DMS114 treated with DMSO at 0.1 percent for 48 hours (cell line): ENCODE results near the gene MUC13.

ENCODE experiments used
- DNase-seq: peaks from one replicate; lab custom pipeline; 2025; ENCODE audit not compliant: unreplicated experiment; lab: John Stamatoyannopoulos, UW

Gene MUC13

GRCh38 chr3:124951511-124952281 lies 17.1 kb upstream of the MUC13 start:
- no peak for DNase-seq

- no peak for DNase-seq
Observed at GRCh38 chr3:124950026-124950425, 15.5 kb upstream of the MUC13 start.

- no peak for DNase-seq
Observed at GRCh38 chr3:124942613-124943012, 8.1 kb upstream of the MUC13 start.

GRCh38 chr3:124941771-124942170 lies 7.2 kb upstream of the MUC13 start:
- no peak for DNase-seq

GRCh38 chr3:124939661-124940060 lies 5.1 kb upstream of the MUC13 start:
- no peak for DNase-seq

GRCh38 chr3:124938896-124939295 lies 4.3 kb upstream of the MUC13 start:
- DNase-seq: no peak

GRCh38 chr3:124937049-124937448 lies 2.5 kb upstream of the MUC13 start:
- DNase-seq: no peak

GRCh38 chr3:124935794-124936542 lies 1.4 kb upstream of the MUC13 start:
- DNase-seq: no peak

GRCh38 chr3:124935264-124935663 lies 713 bp upstream of the MUC13 start:
- no peak for DNase-seq

- peak; percentile 44 for DNase-seq
Observed at GRCh38 chr3:124928333-124929202, 6.0 kb downstream of the MUC13 start.

- DNase-seq: no peak
Observed at GRCh38 chr3:124927574-124928045, 6.9 kb downstream of the MUC13 start.

- DNase-seq: no peak
Observed at GRCh38 chr3:124926426-124927101, 8.0 kb downstream of the MUC13 start.

- DNase-seq: no peak
Observed at GRCh38 chr3:124924741-124925140, 9.8 kb downstream of the MUC13 start.

- DNase-seq: no peak
Observed at GRCh38 chr3:124923833-124924232, 10.7 kb downstream of the MUC13 start.

- DNase-seq: no peak
Observed at GRCh38 chr3:124920718-124921117, 13.8 kb downstream of the MUC13 start.

GRCh38 chr3:124919756-124920155 lies 14.8 kb downstream of the MUC13 start:
- no peak for DNase-seq

GRCh38 chr3:124918524-124918923 lies 16.0 kb downstream of the MUC13 start:
- no peak for DNase-seq

GRCh38 chr3:124916837-124917409 lies 17.6 kb downstream of the MUC13 start:
- DNase-seq: no peak

GRCh38 chr3:124915254-124915653 lies 19.3 kb downstream of the MUC13 start:
- no peak for DNase-seq

GRCh38 chr3:124907957-124908356 lies 26.6 kb downstream of the MUC13 start:
- no peak for DNase-seq
